Naive thymus-derived CD4-positive, alpha-beta T cell (primary cell): ENCODE results near the gene SEC24D. TPM values are rescaled to one million over a fixed set of nuclear protein-coding genes. Genes with fewer than 3 reads are reported as not detected.

ENCODE experiments used
- ATAC-seq: fragments of 150-1000 bp; cut with Tn5 transposase; 2 replicates; pipeline ENCODE4 v1.10.0; 2021; ENCODE audit warnings: mild to moderate bottlenecking, moderate library complexity
- CTCF ChIA-PET: fragments of 350-600 bp; sonication (Branson Sonifier 250); formaldehyde crosslinking; loops from one replicate; lab custom pipeline; 2021; ENCODE audit warnings: antibody characterized with exemption; lab: Charles Lee
- POLR2A ChIA-PET: fragments of 350-600 bp; sonication (Branson Sonifier 250); formaldehyde crosslinking; loops from one replicate; lab custom pipeline; 2021; ENCODE audit warnings: antibody characterized with exemption, inconsistent platforms; lab: Charles Lee
- DNase-seq, 9 donors: peaks; one replicate each; pipeline versions ENCODE4 v3.0.0 to v3.0.0-alpha.2; 2020 to 2022; ENCODE audit warnings: mixed read lengths in 1 of 9
- H3K27ac ChIP-seq: one replicate; pipeline ENCODE4 v1.7.0; 2013; ENCODE audit warnings: mild to moderate bottlenecking, low read depth, low read length, moderate library complexity
- H3K27me3 ChIP-seq, 2 donors: one replicate each; pipeline ENCODE4 v1.7.0; 2013; ENCODE audit warnings: low read length in 2 of 2, mild to moderate bottlenecking in 2 of 2, moderate library complexity in 2 of 2; ENCODE audit not compliant: control insufficient read depth in 2 of 2, insufficient read depth in 2 of 2
- H3K36me3 ChIP-seq, 3 experiments: 1 replicate in 2 of 3; 2 replicates in 1 of 3; pipeline ENCODE4 v1.7.0; 2013; ENCODE audit warnings: low read length in 3 of 3, mild to moderate bottlenecking in 3 of 3, moderate library complexity in 1 of 3; ENCODE audit not compliant: insufficient read depth in 3 of 3, control insufficient read depth in 2 of 3
- H3K4me1 ChIP-seq, 2 donors: one replicate each; pipeline ENCODE4 v1.7.0; 2013; ENCODE audit warnings: low read length in 2 of 2, mild to moderate bottlenecking in 2 of 2, moderate library complexity in 1 of 2; ENCODE audit not compliant: control insufficient read depth in 2 of 2, insufficient read depth in 2 of 2
- H3K4me3 ChIP-seq: 2 replicates; pipeline ENCODE4 v1.7.0; 2013; ENCODE audit warnings: mild to moderate bottlenecking, low read length
- H3K9me3 ChIP-seq, 3 experiments: 1 replicate in 2 of 3; 2 replicates in 1 of 3; pipeline ENCODE4 v1.7.0; 2013; ENCODE audit warnings: low read length in 3 of 3; ENCODE audit not compliant: control insufficient read depth in 2 of 3
- H3K27ac Mint-ChIP-seq, 9 donors: one replicate each; pipeline ENCODE4 v1.8.0; 2020 to 2022; ENCODE audit warnings: mixed read lengths in 9 of 9, mild to moderate bottlenecking in 8 of 9, moderate library complexity in 5 of 9, inconsistent platforms in 2 of 9
- H3K27me3 Mint-ChIP-seq, 5 donors: one replicate each; pipeline ENCODE4 v1.8.0; 2021 to 2022; ENCODE audit warnings: mixed read lengths in 5 of 5, mild to moderate bottlenecking in 1 of 5
- H3K36me3 Mint-ChIP-seq, 5 donors: one replicate each; pipeline ENCODE4 v1.8.0; 2020 to 2022; ENCODE audit warnings: mixed read lengths in 5 of 5, mild to moderate bottlenecking in 3 of 5, inconsistent platforms in 1 of 5
- H3K4me1 Mint-ChIP-seq, 7 donors: one replicate each; pipeline ENCODE4 v1.8.0; 2020 to 2022; ENCODE audit warnings: mixed read lengths in 7 of 7, mild to moderate bottlenecking in 3 of 7, inconsistent platforms in 1 of 7
- H3K4me3 Mint-ChIP-seq, 10 donors: one replicate each; pipeline ENCODE4 v1.8.0; 2020 to 2022; ENCODE audit warnings: mild to moderate bottlenecking in 10 of 10, mixed read lengths in 10 of 10, moderate library complexity in 6 of 10, inconsistent platforms in 2 of 10
- H3K9me3 Mint-ChIP-seq, 11 donors: one replicate each; pipeline ENCODE4 v1.8.0; 2020 to 2022; ENCODE audit warnings: mixed read lengths in 11 of 11, mild to moderate bottlenecking in 4 of 11, inconsistent platforms in 1 of 11, moderate library complexity in 1 of 11
- intact Hi-C, 2 donors: fragments of 100-400 bp; cut with micrococcal nuclease; formaldehyde crosslinking; loops; one replicate each; pipeline ENCODE4 v1.15.1; 2023
- polyA plus RNA-seq, 2 donors: library from polyadenylated mRNA; unstranded; fragments of 300-500 nt; fragmentation: Illumina TruSeq; gene quantifications; one replicate each; pipeline ENCODE4 v1.2.3, GENCODE V29; 2021
- total RNA-seq, 6 experiments: library from RNA in 5 of 6; stranded (reverse) in 5 of 6; gene quantifications; 1 replicate in 5 of 6; 2 replicates in 1 of 6; pipeline ENCODE4 v1.2.3 and lab custom pipeline; 2021 to 2026

The SEC24D gene
- total and polyA plus RNA-seq, 7 experiments from 2014 or later = 11.5 to 59.2 (median 16.4) TPM

- DNase-seq = no peak
- Mint-ChIP-seq H3K27me3 (peaks cover 0 to 5% (median 2%) of the 10 kb centered on the region in 5 donors), H3K27ac (no peak overlapping the region), H3K4me3 (no peak overlapping the region), H3K4me1 (no peaks in the 10 kb centered on the region), H3K9me3 (peaks cover 0 to 25% (median 6%) of the 10 kb centered on the region in 11 donors), H3K36me3 (peaks cover 0 to 31% (median 8%) of the 10 kb centered on the region in 5 donors)
- Histone ChIP-seq H3K36me3 (no peaks in the 10 kb centered on the region), H3K4me1 (no peaks in the 10 kb centered on the region), H3K27me3 (no peaks in the 10 kb centered on the region), H3K9me3 (no peaks in the 10 kb centered on the region), H3K4me3 (no peak overlapping the region), H3K27ac (no peak overlapping the region)
- ATAC-seq = no peak
- CTCF ChIA-PET = no interaction called here
- POLR2A ChIA-PET = no interaction called here
- intact Hi-C loops = no loop called here
Measured at GRCh38 chr4:118877797-118878196, 41.9 kb upstream of the SEC24D start.

GRCh38 chr4:118872181-118872580 is 36.3 kb upstream of the SEC24D start:
- Histone ChIP-seq H3K4me1 (no peaks in the 10 kb centered on the region), H3K36me3 (no peaks in the 10 kb centered on the region), H3K27me3 (no peaks in the 10 kb centered on the region), H3K27ac (no peak overlapping the region), H3K9me3 (no peaks in the 10 kb centered on the region), H3K4me3 (no peak overlapping the region)
- Mint-ChIP-seq H3K4me1 (no peaks in the 10 kb centered on the region), H3K36me3 (peaks cover 0 to 24% (median 8%) of the 10 kb centered on the region in 5 donors), H3K9me3 (peaks cover 0 to 4% (median 0%) of the 10 kb centered on the region in 11 donors), H3K27ac (no peak overlapping the region), H3K4me3 (no peak overlapping the region), H3K27me3 (peaks cover 0 to 5% (median 3%) of the 10 kb centered on the region in 5 donors)
- DNase-seq (no peak), ATAC-seq (no peak)
- ChIA-PET POLR2A (no interaction called here), CTCF (no interaction called here)
- intact Hi-C loops = no loop called here

GRCh38 chr4:118869808-118870342 is 33.9 kb upstream of the SEC24D start:
- POLR2A ChIA-PET = no interaction called here
- DNase-seq (no peak), ATAC-seq (no peak)
- no peaks in the 10 kb centered on the region for H3K4me1 ChIP-seq
- no peak overlapping the region for H3K4me3 ChIP-seq
- no peak overlapping the region for H3K27ac Mint-ChIP-seq
- CTCF ChIA-PET = no interaction called here
- peaks cover 0 to under 1% (median 0%) of the 10 kb centered on the region in 11 donors for H3K9me3 Mint-ChIP-seq
- peaks cover 0 to 9% (median 0%) of the 10 kb centered on the region in 5 donors for H3K36me3 Mint-ChIP-seq
- H3K27me3 ChIP-seq = no peaks in the 10 kb centered on the region
- H3K27me3 Mint-ChIP-seq = peaks cover 0 to 11% (median 3%) of the 10 kb centered on the region in 5 donors
- intact Hi-C loops = loop anchor here in 1 of 2 donors (5.0 kb wide), 1 partner anchor 38 kb away; no protein-coding TSS in a partner anchor
- no peak overlapping the region for H3K4me3 Mint-ChIP-seq
- H3K36me3 ChIP-seq = no peaks in the 10 kb centered on the region
- H3K9me3 ChIP-seq = no peaks in the 10 kb centered on the region
- H3K27ac ChIP-seq = no peak overlapping the region
- peaks cover 0 to 7% (median 0%) of the 10 kb centered on the region in 7 donors for H3K4me1 Mint-ChIP-seq

GRCh38 chr4:118867311-118868067 is 31.6 kb upstream of the SEC24D start:
- no peaks in the 10 kb centered on the region for H3K4me1 ChIP-seq
- DNase-seq (no peak), ATAC-seq (no peak)
- no peaks in the 10 kb centered on the region for H3K36me3 ChIP-seq
- Mint-ChIP-seq H3K27me3 (peaks cover 0 to 16% (median 0%) of the 10 kb centered on the region in 5 donors), H3K4me3 (no peak overlapping the region), H3K9me3 (no peaks in the 10 kb centered on the region), H3K4me1 (peaks cover 0 to 7% (median 0%) of the 10 kb centered on the region in 7 donors), H3K27ac (no peak overlapping the region), H3K36me3 (no peaks in the 10 kb centered on the region)
- no peaks in the 10 kb centered on the region for H3K9me3 ChIP-seq
- no peak overlapping the region for H3K4me3 ChIP-seq
- POLR2A ChIA-PET = no interaction called here
- intact Hi-C loops = loop anchor here in 1 of 2 donors (5.0 kb wide), 1 partner anchor 35 kb away; no protein-coding TSS in a partner anchor
- no peaks in the 10 kb centered on the region for H3K27me3 ChIP-seq
- H3K27ac ChIP-seq = no peak overlapping the region
- CTCF ChIA-PET = no interaction called here

GRCh38 chr4:118866442-118866841 is 30.5 kb upstream of the SEC24D start:
- Mint-ChIP-seq H3K27ac (peak overlapping the region in 1 of 9 donors; percentile 6), H3K4me3 (no peak overlapping the region), H3K4me1 (peaks cover 0 to 7% (median 0%) of the 10 kb centered on the region in 7 donors), H3K27me3 (peaks cover 0 to 18% (median 0%) of the 10 kb centered on the region in 5 donors), H3K9me3 (no peaks in the 10 kb centered on the region), H3K36me3 (no peaks in the 10 kb centered on the region)
- DNase-seq (no peak), ATAC-seq (no peak)
- Histone ChIP-seq H3K4me1 (no peaks in the 10 kb centered on the region), H3K4me3 (no peak overlapping the region), H3K27ac (no peak overlapping the region), H3K27me3 (no peaks in the 10 kb centered on the region), H3K36me3 (no peaks in the 10 kb centered on the region), H3K9me3 (no peaks in the 10 kb centered on the region)
- intact Hi-C loops = loop anchor here in 1 of 2 donors (5.0 kb wide), 1 partner anchor 34 kb away; no protein-coding TSS in a partner anchor
- ChIA-PET POLR2A (no interaction called here), CTCF (no interaction called here)

- Histone ChIP-seq H3K4me1 (no peaks in the 10 kb centered on the region), H3K36me3 (no peaks in the 10 kb centered on the region), H3K4me3 (no peak overlapping the region), H3K27me3 (no peaks in the 10 kb centered on the region), H3K27ac (no peak overlapping the region), H3K9me3 (no peaks in the 10 kb centered on the region)
- intact Hi-C loops = loop anchor here (1.0 to 5.0 kb wide), 4 partner anchors 30 to 584 kb away; no protein-coding TSS in a partner anchor
- Mint-ChIP-seq H3K36me3 (no peaks in the 10 kb centered on the region), H3K9me3 (no peaks in the 10 kb centered on the region), H3K4me1 (peaks cover 0 to 7% (median 0%) of the 10 kb centered on the region in 7 donors), H3K27ac (no peak overlapping the region), H3K4me3 (no peak overlapping the region), H3K27me3 (peaks cover 0 to 16% (median 0%) of the 10 kb centered on the region in 5 donors)
- ChIA-PET CTCF (interaction anchor here (0.6 to 1.5 kb wide), 4 partner anchors 14 to 188 kb away, joined by 3 to 10 read pairs (median 6); no protein-coding TSS in a partner anchor), POLR2A (no interaction called here)
- ATAC-seq = peak; percentile 77
- peak in 6 of 9 donors; percentile 7 to 39 (median 28) for DNase-seq
Measured at GRCh38 chr4:118865091-118865708, 29.3 kb upstream of the SEC24D start.
